ENCODE measurements around the gene PEX16.

DNA sequence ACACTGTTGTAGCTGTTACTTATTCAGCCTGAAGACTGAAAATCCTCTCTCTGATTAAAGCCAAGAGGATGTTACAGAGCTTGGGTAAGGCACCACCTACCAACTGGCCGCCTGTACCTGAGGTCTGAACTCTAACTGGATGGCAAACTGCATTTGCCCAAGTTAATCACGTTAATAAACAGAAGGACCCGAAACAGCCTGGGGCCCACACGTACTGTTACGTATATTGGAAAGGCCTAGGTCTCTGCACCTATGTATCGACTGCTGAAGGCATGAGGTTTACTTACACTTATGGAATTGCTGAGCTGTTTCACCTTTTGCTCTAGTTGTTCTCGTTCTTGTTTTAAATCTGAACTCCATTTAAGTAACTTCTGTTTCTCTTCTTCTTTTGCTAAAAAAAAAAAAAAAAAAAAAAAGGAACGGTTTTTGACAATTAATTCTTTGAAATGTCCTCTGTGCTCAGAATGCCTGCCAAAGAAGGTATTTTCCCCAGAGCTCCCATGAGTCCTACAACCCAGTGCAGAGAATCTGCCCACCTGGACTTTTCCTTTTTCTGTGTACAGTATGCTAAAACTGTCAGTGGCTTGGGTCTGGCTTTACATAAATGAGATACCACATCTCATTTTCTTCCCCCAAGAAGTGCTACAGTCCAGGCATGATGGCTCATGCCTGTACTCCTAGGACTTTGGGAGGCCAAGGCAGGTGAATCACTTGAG, 17.8 kb upstream of the PEX16 start:
- TF ChIP-seq, protein P1, sequence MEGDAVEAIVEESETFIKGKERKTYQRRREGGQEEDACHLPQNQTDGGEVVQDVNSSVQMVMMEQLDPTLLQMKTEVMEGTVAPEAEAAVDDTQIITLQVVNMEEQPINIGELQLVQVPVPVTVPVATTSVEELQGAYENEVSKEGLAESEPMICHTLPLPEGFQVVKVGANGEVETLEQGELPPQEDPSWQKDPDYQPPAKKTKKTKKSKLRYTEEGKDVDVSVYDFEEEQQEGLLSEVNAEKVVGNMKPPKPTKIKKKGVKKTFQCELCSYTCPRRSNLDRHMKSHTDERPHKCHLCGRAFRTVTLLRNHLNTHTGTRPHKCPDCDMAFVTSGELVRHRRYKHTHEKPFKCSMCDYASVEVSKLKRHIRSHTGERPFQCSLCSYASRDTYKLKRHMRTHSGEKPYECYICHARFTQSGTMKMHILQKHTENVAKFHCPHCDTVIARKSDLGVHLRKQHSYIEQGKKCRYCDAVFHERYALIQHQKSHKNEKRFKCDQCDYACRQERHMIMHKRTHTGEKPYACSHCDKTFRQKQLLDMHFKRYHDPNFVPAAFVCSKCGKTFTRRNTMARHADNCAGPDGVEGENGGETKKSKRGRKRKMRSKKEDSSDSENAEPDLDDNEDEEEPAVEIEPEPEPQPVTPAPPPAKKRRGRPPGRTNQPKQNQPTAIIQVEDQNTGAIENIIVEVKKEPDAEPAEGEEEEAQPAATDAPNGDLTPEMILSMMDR (IDR thresholded peaks at IDR 0.05), result no peak
- TF ChIP-seq POLR2AphosphoS5 (IDR thresholded peaks at IDR 0.05) (no peak), POLR2A (IDR thresholded peaks at IDR 0.05) (no peak), EP300 (IDR thresholded peaks at IDR 0.05) (no peak)

Data from stomach (tissue), 4 donors.